ENCODE results near the gene PRX. TPM values are rescaled to one million over a fixed set of nuclear protein-coding genes. Genes with fewer than 3 reads are reported as not detected.
A peak's percentile ranks its signal among the peaks of the same experiment; 100 is the strongest.

PRX gene
- total RNA-seq, 1 donor from 2014 or later: 6.7 TPM

GRCh38 chr19:40366697-40367561, 46.2 kb downstream of the PRX start:
- H3K4me1 Mint-ChIP-seq (ENCODE audit: unreplicated experiment): peaks cover 18% of the 10 kb centered on the region
- H3K36me3 Mint-ChIP-seq (ENCODE audit: low read depth, unreplicated experiment): peaks cover 20% of the 10 kb centered on the region
- TF ChIP-seq CTCF (IDR thresholded peaks at IDR 0.05; ENCODE audit: unreplicated experiment): no peak
- H3K27me3 Mint-ChIP-seq (ENCODE audit: unreplicated experiment): peaks cover 11% of the 10 kb centered on the region
- H3K27ac Mint-ChIP-seq (ENCODE audit: unreplicated experiment): peak overlapping the region; percentile 8
- peak overlapping the region; percentile 76 for H3K4me3 Mint-ChIP-seq (ENCODE audit: unreplicated experiment)
- no peaks in the 10 kb centered on the region for H3K9me3 Mint-ChIP-seq (ENCODE audit: unreplicated experiment)
- DNase-seq (ENCODE audit: low spot score): peak; percentile 14

GRCh38 chr19:40365613-40366401, 47.4 kb downstream of the PRX start:
- no peak for TF ChIP-seq CTCF (IDR thresholded peaks at IDR 0.05; ENCODE audit: unreplicated experiment)
- DNase-seq (ENCODE audit: low spot score): peak; percentile 90
- H3K27ac Mint-ChIP-seq (ENCODE audit: unreplicated experiment): peak overlapping the region; percentile 7

GRCh38 chr19:40365010-40365409, 48.2 kb downstream of the PRX start:
- Mint-ChIP-seq H3K36me3 (ENCODE audit: low read depth, unreplicated experiment) (peaks cover 14% of the 10 kb centered on the region), H3K27me3 (ENCODE audit: unreplicated experiment) (peaks cover 5% of the 10 kb centered on the region), H3K4me3 (ENCODE audit: unreplicated experiment) (peak overlapping the region; percentile 85), H3K27ac (ENCODE audit: unreplicated experiment) (peak overlapping the region; percentile 7), H3K9me3 (ENCODE audit: unreplicated experiment) (no peaks in the 10 kb centered on the region), H3K4me1 (ENCODE audit: unreplicated experiment) (peaks cover 8% of the 10 kb centered on the region)
- no peak for TF ChIP-seq CTCF (IDR thresholded peaks at IDR 0.05; ENCODE audit: unreplicated experiment)
- DNase-seq (ENCODE audit: low spot score): no peak

More at GRCh38 chr19:40365613-40366401, 47.4 kb downstream of the PRX start:
- H3K9me3 Mint-ChIP-seq (ENCODE audit: unreplicated experiment): no peaks in the 10 kb centered on the region
- peaks cover 11% of the 10 kb centered on the region for H3K4me1 Mint-ChIP-seq (ENCODE audit: unreplicated experiment)
- peaks cover 19% of the 10 kb centered on the region for H3K36me3 Mint-ChIP-seq (ENCODE audit: low read depth, unreplicated experiment)
- H3K27me3 Mint-ChIP-seq (ENCODE audit: unreplicated experiment): peaks cover 7% of the 10 kb centered on the region
- H3K4me3 Mint-ChIP-seq (ENCODE audit: unreplicated experiment): peak overlapping the region; percentile 85

GRCh38 chr19:40363069-40363468, 50.1 kb downstream of the PRX start:
- H3K4me1 Mint-ChIP-seq (ENCODE audit: unreplicated experiment): peaks cover 8% of the 10 kb centered on the region
- DNase-seq (ENCODE audit: low spot score): no peak
- H3K27me3 Mint-ChIP-seq (ENCODE audit: unreplicated experiment): peaks cover 5% of the 10 kb centered on the region
- no peak for TF ChIP-seq CTCF (IDR thresholded peaks at IDR 0.05; ENCODE audit: unreplicated experiment)
- no peak overlapping the region for H3K4me3 Mint-ChIP-seq (ENCODE audit: unreplicated experiment)
- no peak overlapping the region for H3K27ac Mint-ChIP-seq (ENCODE audit: unreplicated experiment)
- H3K36me3 Mint-ChIP-seq (ENCODE audit: low read depth, unreplicated experiment): peaks cover 13% of the 10 kb centered on the region
- no peaks in the 10 kb centered on the region for H3K9me3 Mint-ChIP-seq (ENCODE audit: unreplicated experiment)

Data from endothelial cell (in vitro differentiated cells).